GM06990 (cell line): ENCODE results near the gene ZDHHC14.
A peak's percentile ranks its signal among the peaks of the same experiment; 100 is the strongest.

Source experiments
- DNase-seq: peaks from one replicate; pipeline ENCODE4 v3.0.0-alpha.2; 2011; ENCODE audit not compliant: insufficient read length; ENCODE audit errors: extremely low read depth
- H3K27me3 ChIP-seq: replicated peaks from 2 replicates; pipeline ENCODE4 v1.6.0; 2011; ENCODE audit warnings: low read length; ENCODE audit not compliant: control insufficient read depth, insufficient read depth
- H3K36me3 ChIP-seq: 2 replicates; pipeline ENCODE4 v1.5.1; 2011; ENCODE audit warnings: low read length; ENCODE audit not compliant: control insufficient read depth, insufficient read depth
- H3K4me3 ChIP-seq: replicated peaks from 2 replicates; pipeline ENCODE4 v1.5.1; 2011; ENCODE audit warnings: low read depth, mild to moderate bottlenecking, control low read depth, low read length
- TF ChIP-seq, protein P1 (sequence below): IDR thresholded peaks from 2 replicates; pipeline ENCODE4 v1.5.1; 2011; ENCODE audit warnings: low read length, control low read depth, mild to moderate bottlenecking, inconsistent platforms; ENCODE audit not compliant: insufficient read depth, poor library complexity, severe bottlenecking

ZDHHC14 gene

DNA sequence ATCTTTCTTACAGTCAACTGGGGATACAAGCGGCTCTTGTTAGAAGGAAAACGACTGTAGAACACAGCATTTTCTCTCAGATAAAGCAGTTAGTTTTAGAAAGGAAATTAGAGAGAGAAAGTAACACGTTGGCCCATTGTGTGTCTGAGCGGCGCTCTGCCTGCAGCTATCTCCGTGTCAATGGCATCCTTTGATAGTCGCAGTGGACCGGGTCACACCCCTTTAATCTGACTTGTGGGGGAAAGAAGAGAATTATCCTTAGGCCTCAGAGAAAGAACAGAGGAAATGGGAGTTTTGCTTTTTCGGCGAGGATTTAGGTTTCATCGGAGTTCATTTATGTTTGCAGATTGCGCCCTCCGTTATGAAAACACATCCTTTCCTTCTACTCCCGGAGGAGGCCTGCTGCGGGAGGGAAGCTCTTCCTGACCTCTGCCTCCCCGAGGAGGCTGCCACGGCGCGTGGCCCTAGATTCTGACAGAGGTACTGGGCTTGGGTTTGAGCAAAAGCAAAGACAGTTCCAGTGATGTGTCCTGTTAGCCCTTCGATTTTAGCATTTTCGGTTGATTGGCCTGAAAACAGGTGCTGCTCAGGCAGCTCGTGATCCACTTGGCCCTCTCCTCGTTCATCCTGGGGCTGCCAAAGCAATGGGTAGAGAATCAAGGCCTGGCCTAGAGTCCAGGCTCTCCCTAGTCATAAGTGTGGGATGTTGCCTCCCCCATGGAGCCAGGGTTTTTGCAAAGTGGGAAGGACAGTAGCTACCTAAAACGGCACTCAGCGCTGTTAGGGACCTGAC, 74.9 kb downstream of the ZDHHC14 start:
- no peak for DNase-seq
- TF ChIP-seq, protein P1, sequence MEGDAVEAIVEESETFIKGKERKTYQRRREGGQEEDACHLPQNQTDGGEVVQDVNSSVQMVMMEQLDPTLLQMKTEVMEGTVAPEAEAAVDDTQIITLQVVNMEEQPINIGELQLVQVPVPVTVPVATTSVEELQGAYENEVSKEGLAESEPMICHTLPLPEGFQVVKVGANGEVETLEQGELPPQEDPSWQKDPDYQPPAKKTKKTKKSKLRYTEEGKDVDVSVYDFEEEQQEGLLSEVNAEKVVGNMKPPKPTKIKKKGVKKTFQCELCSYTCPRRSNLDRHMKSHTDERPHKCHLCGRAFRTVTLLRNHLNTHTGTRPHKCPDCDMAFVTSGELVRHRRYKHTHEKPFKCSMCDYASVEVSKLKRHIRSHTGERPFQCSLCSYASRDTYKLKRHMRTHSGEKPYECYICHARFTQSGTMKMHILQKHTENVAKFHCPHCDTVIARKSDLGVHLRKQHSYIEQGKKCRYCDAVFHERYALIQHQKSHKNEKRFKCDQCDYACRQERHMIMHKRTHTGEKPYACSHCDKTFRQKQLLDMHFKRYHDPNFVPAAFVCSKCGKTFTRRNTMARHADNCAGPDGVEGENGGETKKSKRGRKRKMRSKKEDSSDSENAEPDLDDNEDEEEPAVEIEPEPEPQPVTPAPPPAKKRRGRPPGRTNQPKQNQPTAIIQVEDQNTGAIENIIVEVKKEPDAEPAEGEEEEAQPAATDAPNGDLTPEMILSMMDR = no peak
- no peaks in the 10 kb centered on the region for H3K27me3 ChIP-seq
- H3K4me3 ChIP-seq = no peak overlapping the region
- H3K36me3 ChIP-seq = no peaks in the 10 kb centered on the region

DNA sequence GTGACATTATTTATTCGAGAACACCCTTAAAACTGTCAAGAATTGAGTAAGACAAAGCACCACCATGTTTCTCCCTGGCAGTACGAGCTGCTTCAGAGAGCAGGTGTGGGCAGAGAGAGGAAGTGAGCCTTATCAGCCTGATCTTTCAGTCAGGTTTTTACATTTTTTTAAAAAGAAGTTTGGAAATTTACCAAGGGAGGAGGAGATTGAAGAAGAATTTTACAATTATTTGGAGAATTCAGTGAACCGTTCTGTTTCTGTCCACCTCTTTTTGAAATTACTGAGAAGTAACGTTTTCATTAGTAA, 75.5 kb downstream of the ZDHHC14 start:
- Histone ChIP-seq H3K36me3 (no peaks in the 10 kb centered on the region), H3K4me3 (no peak overlapping the region), H3K27me3 (no peaks in the 10 kb centered on the region)
- TF ChIP-seq, protein P1 = no peak
- no peak for DNase-seq

DNA sequence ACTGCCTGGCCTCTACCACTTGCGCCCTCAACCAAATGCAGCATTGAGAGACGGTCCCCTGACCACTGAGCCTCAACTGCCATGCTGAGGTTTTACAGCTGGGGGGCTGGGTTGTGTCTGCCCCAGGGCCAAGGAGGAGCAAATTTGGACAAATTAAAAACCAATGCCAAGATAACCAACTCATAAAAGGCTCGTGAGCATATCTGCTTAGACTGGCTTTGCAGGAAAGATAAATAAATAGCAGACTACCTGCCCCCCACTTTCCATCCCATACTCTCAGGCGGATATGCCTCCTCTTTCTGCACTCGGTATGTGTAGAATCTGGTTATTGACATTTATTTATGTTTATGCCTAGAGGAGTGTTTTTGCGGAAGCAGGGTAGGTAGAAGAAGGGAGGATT, 76.8 kb downstream of the ZDHHC14 start:
- H3K36me3 ChIP-seq = no peaks in the 10 kb centered on the region
- H3K4me3 ChIP-seq = no peak overlapping the region
- no peaks in the 10 kb centered on the region for H3K27me3 ChIP-seq
- DNase-seq = no peak
- TF ChIP-seq, protein P1 = no peak

DNA sequence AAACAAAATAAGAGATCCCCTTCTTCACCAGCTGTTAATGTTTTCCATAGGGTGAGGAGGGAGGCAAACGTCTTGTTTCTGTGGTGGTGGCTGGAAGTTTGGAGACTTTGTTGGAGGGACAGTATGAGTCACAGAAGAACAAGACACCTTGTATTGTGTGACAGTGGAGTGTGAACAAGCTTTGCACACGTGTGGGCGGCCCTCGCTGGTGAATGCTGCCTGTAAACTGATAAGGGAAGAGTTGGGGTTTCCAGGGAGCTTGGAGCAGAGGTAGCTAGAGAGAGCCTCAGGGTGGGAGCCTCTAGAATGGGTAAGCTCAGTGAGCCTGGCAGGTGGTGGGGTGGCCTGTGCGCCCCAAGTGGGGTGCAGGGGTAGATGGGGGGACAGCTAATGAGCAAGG, 78.3 kb downstream of the ZDHHC14 start:
- TF ChIP-seq, protein P1 = no peak
- Histone ChIP-seq H3K27me3 (no peaks in the 10 kb centered on the region), H3K4me3 (no peak overlapping the region), H3K36me3 (no peaks in the 10 kb centered on the region)
- DNase-seq = no peak

DNA sequence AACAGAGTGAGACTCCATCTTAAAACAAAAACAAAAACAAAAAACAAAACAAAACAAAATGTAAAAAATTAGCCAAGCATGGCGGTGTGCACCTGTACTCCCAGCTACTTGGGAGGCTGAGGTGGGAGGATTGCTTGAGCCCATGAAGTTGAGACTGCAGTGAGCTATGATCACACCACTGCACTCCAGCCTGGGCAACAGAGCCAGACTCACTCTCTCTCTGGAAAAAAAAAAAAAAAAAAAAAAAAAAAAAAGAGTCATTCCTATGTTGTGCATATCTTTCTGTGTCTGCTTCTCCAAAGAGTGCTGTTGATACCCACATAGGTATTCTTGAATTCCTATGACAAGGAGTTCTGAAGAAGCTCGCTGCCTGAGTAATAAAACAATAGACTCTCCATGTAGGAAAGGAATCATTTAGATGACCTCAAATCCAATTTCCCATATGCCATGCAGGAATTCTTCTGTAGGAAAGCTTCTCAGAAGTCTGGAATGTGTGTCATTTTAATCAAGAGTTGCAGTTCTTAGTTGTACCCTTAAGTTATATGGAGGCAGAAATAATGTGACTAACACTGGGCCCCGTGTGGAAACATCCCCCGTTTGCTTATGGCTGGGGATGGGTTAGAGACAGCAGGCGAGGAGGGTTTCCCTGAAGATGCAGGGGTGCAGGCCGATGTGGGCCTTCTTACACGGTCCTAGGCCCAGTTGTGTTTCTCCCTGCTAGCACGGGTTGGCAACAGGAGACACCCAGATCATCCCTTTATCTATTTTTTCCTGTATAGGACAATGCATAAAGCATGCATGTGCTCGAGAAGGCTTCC, 79.4 kb downstream of the ZDHHC14 start:
- DNase-seq = peak; percentile 49
- H3K27me3 ChIP-seq = no peaks in the 10 kb centered on the region
- TF ChIP-seq, protein P1 = no peak
- no peaks in the 10 kb centered on the region for H3K36me3 ChIP-seq
- H3K4me3 ChIP-seq = no peak overlapping the region
